Ectodermal cell (in vitro differentiated cells): ENCODE measurements around the gene EHD4.

Experiments used
- H3K27ac ChIP-seq: 2 replicates; pipeline ENCODE4 v1.7.0; 2013; ENCODE audit warnings: mild to moderate bottlenecking, low read depth, low read length; ENCODE audit not compliant: insufficient read depth, poor library complexity, severe bottlenecking
- H3K27me3 ChIP-seq: 2 replicates; pipeline ENCODE4 v1.7.0; 2013; ENCODE audit warnings: mild to moderate bottlenecking, low read length; ENCODE audit not compliant: insufficient read depth, control insufficient read depth, poor library complexity, severe bottlenecking
- H3K36me3 ChIP-seq: one replicate; pipeline ENCODE4 v1.7.0; 2013; ENCODE audit warnings: low read length; ENCODE audit not compliant: control insufficient read depth, insufficient read depth
- H3K4me1 ChIP-seq: one replicate; pipeline ENCODE4 v1.7.0; 2013; ENCODE audit warnings: low read length; ENCODE audit not compliant: control insufficient read depth, insufficient read depth
- H3K4me3 ChIP-seq: 2 replicates; pipeline ENCODE4 v1.7.0; 2013; ENCODE audit warnings: low read depth, low read length, control low read depth; ENCODE audit not compliant: insufficient read depth
- H3K9me3 ChIP-seq: 2 replicates; pipeline ENCODE4 v1.7.0; 2013; ENCODE audit warnings: mild to moderate bottlenecking, low read length, moderate library complexity; ENCODE audit not compliant: control insufficient read depth
- WGBS, 2 experiments: methylation state at CpG; one replicate each; pipeline ENCODE4 v1.1.7; 2013; ENCODE audit warnings: missing lambda C conversion rate in 2 of 2; 5-methylcytosine and 5-hydroxymethylcytosine counted together

The EHD4 gene

GRCh38 chr15:41958002-41958420 is 14.3 kb downstream of the EHD4 start:
- 91 to 96% methylated on average over 7 of the region's 7 CpGs for WGBS, 2 experiments
- no peak overlapping the region for H3K4me3 ChIP-seq
- H3K36me3 ChIP-seq, result no peaks in the 10 kb centered on the region
- H3K27ac ChIP-seq, result no peak overlapping the region
- no peaks in the 10 kb centered on the region for H3K4me1 ChIP-seq
- H3K27me3 ChIP-seq, result no peaks in the 10 kb centered on the region
- no peaks in the 10 kb centered on the region for H3K9me3 ChIP-seq

- WGBS, 2 experiments, result 89 to 95% methylated on average over 12 of the region's 12 CpGs
- H3K9me3 ChIP-seq, result no peaks in the 10 kb centered on the region
- H3K4me1 ChIP-seq, result no peaks in the 10 kb centered on the region
- no peaks in the 10 kb centered on the region for H3K36me3 ChIP-seq
- no peaks in the 10 kb centered on the region for H3K27me3 ChIP-seq
- no peak overlapping the region for H3K27ac ChIP-seq
- H3K4me3 ChIP-seq, result no peak overlapping the region
Measured at GRCh38 chr15:41957021-41957897, 15.1 kb downstream of the EHD4 start.

- WGBS, 2 experiments, result 82 to 83% methylated on average over 21 of the region's 21 CpGs
- no peaks in the 10 kb centered on the region for H3K9me3 ChIP-seq
- no peaks in the 10 kb centered on the region for H3K36me3 ChIP-seq
- no peak overlapping the region for H3K4me3 ChIP-seq
- H3K27me3 ChIP-seq, result no peaks in the 10 kb centered on the region
- H3K27ac ChIP-seq, result no peak overlapping the region
- H3K4me1 ChIP-seq, result no peaks in the 10 kb centered on the region
Measured at GRCh38 chr15:41955807-41956525, 16.4 kb downstream of the EHD4 start.

GRCh38 chr15:41955100-41955499 is 17.3 kb downstream of the EHD4 start:
- H3K4me1 ChIP-seq, result peaks cover 2% of the 10 kb centered on the region
- H3K27me3 ChIP-seq, result no peaks in the 10 kb centered on the region
- WGBS, 2 experiments, result 93 to 95% methylated on average over 7 of the region's 7 CpGs
- H3K4me3 ChIP-seq, result no peak overlapping the region
- H3K36me3 ChIP-seq, result no peaks in the 10 kb centered on the region
- H3K27ac ChIP-seq, result no peak overlapping the region
- H3K9me3 ChIP-seq, result no peaks in the 10 kb centered on the region

- H3K4me1 ChIP-seq, result peaks cover 9% of the 10 kb centered on the region
- H3K4me3 ChIP-seq, result no peak overlapping the region
- no peaks in the 10 kb centered on the region for H3K9me3 ChIP-seq
Measured at GRCh38 chr15:41954036-41954435, 18.3 kb downstream of the EHD4 start.

GRCh38 chr15:41952013-41952563 is 20.3 kb downstream of the EHD4 start:
- no peaks in the 10 kb centered on the region for H3K27me3 ChIP-seq
- peaks cover 9% of the 10 kb centered on the region for H3K4me1 ChIP-seq
- 96 to 97% methylated on average over 12 of the region's 12 CpGs for WGBS, 2 experiments
- no peak overlapping the region for H3K4me3 ChIP-seq
- H3K9me3 ChIP-seq, result no peaks in the 10 kb centered on the region
- no peaks in the 10 kb centered on the region for H3K36me3 ChIP-seq
- no peak overlapping the region for H3K27ac ChIP-seq

More at GRCh38 chr15:41954036-41954435, 18.3 kb downstream of the EHD4 start:
- Histone ChIP-seq H3K27ac (no peak overlapping the region), H3K36me3 (no peaks in the 10 kb centered on the region), H3K27me3 (no peaks in the 10 kb centered on the region)
- WGBS, 2 experiments, result 91% methylated on average over 6 of the region's 6 CpGs

GRCh38 chr15:41951571-41951970 is 20.8 kb downstream of the EHD4 start:
- no peaks in the 10 kb centered on the region for H3K36me3 ChIP-seq
- H3K27ac ChIP-seq, result no peak overlapping the region
- WGBS, 2 experiments, result 44 to 46% methylated on average over 2 of the region's 2 CpGs
- no peak overlapping the region for H3K4me3 ChIP-seq
- no peaks in the 10 kb centered on the region for H3K27me3 ChIP-seq
- H3K9me3 ChIP-seq, result no peaks in the 10 kb centered on the region
- H3K4me1 ChIP-seq, result peaks cover 9% of the 10 kb centered on the region

- no peaks in the 10 kb centered on the region for H3K9me3 ChIP-seq
- H3K4me3 ChIP-seq, result no peak overlapping the region
- no peak overlapping the region for H3K27ac ChIP-seq
- H3K36me3 ChIP-seq, result no peaks in the 10 kb centered on the region
- WGBS, 2 experiments, result 86% methylated on average over 5 of the region's 5 CpGs
- peaks cover 17% of the 10 kb centered on the region for H3K4me1 ChIP-seq
- H3K27me3 ChIP-seq, result no peaks in the 10 kb centered on the region
Measured at GRCh38 chr15:41950489-41950888, 21.9 kb downstream of the EHD4 start.

GRCh38 chr15:41950127-41950483 is 22.3 kb downstream of the EHD4 start:
- WGBS, 2 experiments, result 93 to 95% methylated on average over 4 of the region's 4 CpGs
- Histone ChIP-seq H3K9me3 (no peaks in the 10 kb centered on the region), H3K4me3 (no peak overlapping the region), H3K36me3 (no peaks in the 10 kb centered on the region), H3K4me1 (peaks cover 17% of the 10 kb centered on the region), H3K27ac (no peak overlapping the region), H3K27me3 (no peaks in the 10 kb centered on the region)
